ENCODE results near the gene NPM1.
A peak's percentile ranks its signal among the peaks of the same experiment; 100 is the strongest.
"Not testable (repeated sequence)": the region's sequence is repeated elsewhere in the genome, so short reads cannot be mapped to it uniquely, and the experiment has no call there.

Gene NPM1

GRCh38 chr5:171387345-171387969 lies at the start of gene NPM1:
NPM1 (plus strand) TSS chr5:171387849; CDS start chr5:171387949, 100 bp downstream.
- H3K27ac ChIP-seq (ENCODE audit: low read depth, low read length): peak within 1 kb of the TSS; percentile 92
- H3K27me3 ChIP-seq (ENCODE audit: control insufficient read depth, insufficient read depth, low read length): no peaks in the 10 kb centered on the region
- peaks cover 40% of the 10 kb centered on the region for H3K36me3 ChIP-seq (ENCODE audit: control insufficient read depth, insufficient read depth, low read length)
- peak within 1 kb of the TSS; percentile 98 for H3K9ac ChIP-seq (ENCODE audit: low read depth, low read length)
- peak within 1 kb of the TSS; percentile 80 for H3K4me3 ChIP-seq (ENCODE audit: low read depth, low read length)
- peaks cover 15% of the 10 kb centered on the region for H3K4me1 ChIP-seq (ENCODE audit: control insufficient read depth, insufficient read depth, low read length)
- no peaks in the 10 kb centered on the region for H3K9me3 ChIP-seq (ENCODE audit: control insufficient read depth, insufficient read depth, low read length)

- no peak overlapping the region for H3K27ac ChIP-seq (ENCODE audit: low read depth, low read length)
- peaks cover 35% of the 10 kb centered on the region for H3K27me3 ChIP-seq (ENCODE audit: control insufficient read depth, insufficient read depth, low read length)
- H3K9ac ChIP-seq (ENCODE audit: low read depth, low read length): no peak overlapping the region
- H3K36me3 ChIP-seq (ENCODE audit: control insufficient read depth, insufficient read depth, low read length): no peaks in the 10 kb centered on the region
- peaks cover 6% of the 10 kb centered on the region; the same call in 1 of the 2 replicates for H3K4me1 ChIP-seq (ENCODE audit: control insufficient read depth, insufficient read depth, low read length)
- no peak overlapping the region for H3K4me3 ChIP-seq (ENCODE audit: low read depth, low read length)
- H3K9me3 ChIP-seq (ENCODE audit: control insufficient read depth, insufficient read depth, low read length): no peaks in the 10 kb centered on the region
These were observed 47.6 kb upstream of the NPM1 start for GRCh38 chr5:171340042-171340441.

- H3K27me3 ChIP-seq (ENCODE audit: control insufficient read depth, insufficient read depth, low read length): peaks cover 30% of the 10 kb centered on the region
- H3K4me3 ChIP-seq (ENCODE audit: low read depth, low read length): no peak overlapping the region
- H3K9ac ChIP-seq (ENCODE audit: low read depth, low read length): no peak overlapping the region
- H3K9me3 ChIP-seq (ENCODE audit: control insufficient read depth, insufficient read depth, low read length): no peaks in the 10 kb centered on the region
- no peak overlapping the region for H3K27ac ChIP-seq (ENCODE audit: low read depth, low read length)
- peaks cover 6% of the 10 kb centered on the region; the same call in 1 of the 2 replicates for H3K4me1 ChIP-seq (ENCODE audit: control insufficient read depth, insufficient read depth, low read length)
- H3K36me3 ChIP-seq (ENCODE audit: control insufficient read depth, insufficient read depth, low read length): no peaks in the 10 kb centered on the region
These were observed 47.2 kb upstream of the NPM1 start for GRCh38 chr5:171340491-171340890.

GRCh38 chr5:171342362-171343111 lies 45.1 kb upstream of the NPM1 start:
- no peaks in the 10 kb centered on the region for H3K36me3 ChIP-seq (ENCODE audit: control insufficient read depth, insufficient read depth, low read length)
- no peaks in the 10 kb centered on the region for H3K4me1 ChIP-seq (ENCODE audit: control insufficient read depth, insufficient read depth, low read length)
- no peak overlapping the region for H3K4me3 ChIP-seq (ENCODE audit: low read depth, low read length)
- H3K27me3 ChIP-seq (ENCODE audit: control insufficient read depth, insufficient read depth, low read length): peaks cover 10% of the 10 kb centered on the region
- H3K9me3 ChIP-seq (ENCODE audit: control insufficient read depth, insufficient read depth, low read length): no peaks in the 10 kb centered on the region
- H3K27ac ChIP-seq (ENCODE audit: low read depth, low read length): no peak overlapping the region
- no peak overlapping the region for H3K9ac ChIP-seq (ENCODE audit: low read depth, low read length)

- Histone ChIP-seq H3K4me3 (ENCODE audit: low read depth, low read length) (no peak overlapping the region), H3K36me3 (ENCODE audit: control insufficient read depth, insufficient read depth, low read length) (no peaks in the 10 kb centered on the region), H3K4me1 (ENCODE audit: control insufficient read depth, insufficient read depth, low read length) (no peaks in the 10 kb centered on the region), H3K27me3 (ENCODE audit: control insufficient read depth, insufficient read depth, low read length) (no peaks in the 10 kb centered on the region), H3K27ac (ENCODE audit: low read depth, low read length) (no peak overlapping the region), H3K9me3 (ENCODE audit: control insufficient read depth, insufficient read depth, low read length) (no peaks in the 10 kb centered on the region), H3K9ac (ENCODE audit: low read depth, low read length) (no peak overlapping the region)
These were observed 42.6 kb upstream of the NPM1 start for GRCh38 chr5:171344936-171345608.

GRCh38 chr5:171351536-171352073 lies 36.0 kb upstream of the NPM1 start:
- H3K9me3 ChIP-seq (ENCODE audit: control insufficient read depth, insufficient read depth, low read length): no peaks in the 10 kb centered on the region
- H3K4me3 ChIP-seq (ENCODE audit: low read depth, low read length): no peak overlapping the region
- no peak overlapping the region for H3K9ac ChIP-seq (ENCODE audit: low read depth, low read length)
- no peaks in the 10 kb centered on the region for H3K36me3 ChIP-seq (ENCODE audit: control insufficient read depth, insufficient read depth, low read length)
- no peaks in the 10 kb centered on the region for H3K27me3 ChIP-seq (ENCODE audit: control insufficient read depth, insufficient read depth, low read length)
- no peak overlapping the region for H3K27ac ChIP-seq (ENCODE audit: low read depth, low read length)
- H3K4me1 ChIP-seq (ENCODE audit: control insufficient read depth, insufficient read depth, low read length): no peaks in the 10 kb centered on the region

GRCh38 chr5:171355302-171355724 lies 32.3 kb upstream of the NPM1 start:
- H3K36me3 ChIP-seq (ENCODE audit: control insufficient read depth, insufficient read depth, low read length): no peaks in the 10 kb centered on the region
- H3K9ac ChIP-seq (ENCODE audit: low read depth, low read length): no peak overlapping the region
- no peaks in the 10 kb centered on the region for H3K27me3 ChIP-seq (ENCODE audit: control insufficient read depth, insufficient read depth, low read length)
- no peaks in the 10 kb centered on the region for H3K9me3 ChIP-seq (ENCODE audit: control insufficient read depth, insufficient read depth, low read length)
- no peak overlapping the region for H3K27ac ChIP-seq (ENCODE audit: low read depth, low read length)
- no peak overlapping the region for H3K4me3 ChIP-seq (ENCODE audit: low read depth, low read length)
- no peaks in the 10 kb centered on the region for H3K4me1 ChIP-seq (ENCODE audit: control insufficient read depth, insufficient read depth, low read length)

GRCh38 chr5:171357843-171358242 lies 29.8 kb upstream of the NPM1 start:
- Histone ChIP-seq H3K4me3 (ENCODE audit: low read depth, low read length) (no peak overlapping the region), H3K27ac (ENCODE audit: low read depth, low read length) (no peak overlapping the region), H3K27me3 (ENCODE audit: control insufficient read depth, insufficient read depth, low read length) (no peaks in the 10 kb centered on the region), H3K9me3 (ENCODE audit: control insufficient read depth, insufficient read depth, low read length) (no peaks in the 10 kb centered on the region), H3K36me3 (ENCODE audit: control insufficient read depth, insufficient read depth, low read length) (no peaks in the 10 kb centered on the region), H3K9ac (ENCODE audit: low read depth, low read length) (no peak overlapping the region), H3K4me1 (ENCODE audit: control insufficient read depth, insufficient read depth, low read length) (no peaks in the 10 kb centered on the region)

- H3K9me3 ChIP-seq (ENCODE audit: control insufficient read depth, insufficient read depth, low read length); H3K36me3 ChIP-seq (ENCODE audit: control insufficient read depth, insufficient read depth, low read length); H3K9ac ChIP-seq (ENCODE audit: low read depth, low read length); H3K27me3 ChIP-seq (ENCODE audit: control insufficient read depth, insufficient read depth, low read length); H3K4me3 ChIP-seq (ENCODE audit: low read depth, low read length); H3K27ac ChIP-seq (ENCODE audit: low read depth, low read length); H3K4me1 ChIP-seq (ENCODE audit: control insufficient read depth, insufficient read depth, low read length): not testable (repeated sequence)
These were observed 26.5 kb upstream of the NPM1 start for GRCh38 chr5:171361151-171361550.

GRCh38 chr5:171363249-171363648 lies 24.4 kb upstream of the NPM1 start:
- H3K9me3 ChIP-seq (ENCODE audit: control insufficient read depth, insufficient read depth, low read length); H3K36me3 ChIP-seq (ENCODE audit: control insufficient read depth, insufficient read depth, low read length); H3K9ac ChIP-seq (ENCODE audit: low read depth, low read length); H3K4me1 ChIP-seq (ENCODE audit: control insufficient read depth, insufficient read depth, low read length); H3K4me3 ChIP-seq (ENCODE audit: low read depth, low read length); H3K27ac ChIP-seq (ENCODE audit: low read depth, low read length); H3K27me3 ChIP-seq (ENCODE audit: control insufficient read depth, insufficient read depth, low read length): not testable (repeated sequence)

GRCh38 chr5:171363846-171364245 lies 23.8 kb upstream of the NPM1 start:
- no peaks in the 10 kb centered on the region for H3K27me3 ChIP-seq (ENCODE audit: control insufficient read depth, insufficient read depth, low read length)
- H3K9me3 ChIP-seq (ENCODE audit: control insufficient read depth, insufficient read depth, low read length): no peaks in the 10 kb centered on the region
- no peak overlapping the region for H3K27ac ChIP-seq (ENCODE audit: low read depth, low read length)
- no peaks in the 10 kb centered on the region for H3K4me1 ChIP-seq (ENCODE audit: control insufficient read depth, insufficient read depth, low read length)
- H3K36me3 ChIP-seq (ENCODE audit: control insufficient read depth, insufficient read depth, low read length): no peaks in the 10 kb centered on the region
- H3K4me3 ChIP-seq (ENCODE audit: low read depth, low read length): no peak overlapping the region
- no peak overlapping the region for H3K9ac ChIP-seq (ENCODE audit: low read depth, low read length)
